SK-N-MC (cell line): ENCODE data around the gene TMEM140.

ENCODE experiments used
- EZH2 ChIP-seq: fragments of 200-600 bp; sonication (generic); IDR thresholded peaks from one replicate; pipeline ENCODE4 v1.6.1; 2017; ENCODE audit warnings: antibody characterized with exemption
- POLR2AphosphoS5 ChIP-seq: IDR thresholded peaks from 2 replicates; pipeline ENCODE4 v1.6.1; 2012; ENCODE audit warnings: mild to moderate bottlenecking, low read depth, low read length, borderline replicate concordance

DNA sequence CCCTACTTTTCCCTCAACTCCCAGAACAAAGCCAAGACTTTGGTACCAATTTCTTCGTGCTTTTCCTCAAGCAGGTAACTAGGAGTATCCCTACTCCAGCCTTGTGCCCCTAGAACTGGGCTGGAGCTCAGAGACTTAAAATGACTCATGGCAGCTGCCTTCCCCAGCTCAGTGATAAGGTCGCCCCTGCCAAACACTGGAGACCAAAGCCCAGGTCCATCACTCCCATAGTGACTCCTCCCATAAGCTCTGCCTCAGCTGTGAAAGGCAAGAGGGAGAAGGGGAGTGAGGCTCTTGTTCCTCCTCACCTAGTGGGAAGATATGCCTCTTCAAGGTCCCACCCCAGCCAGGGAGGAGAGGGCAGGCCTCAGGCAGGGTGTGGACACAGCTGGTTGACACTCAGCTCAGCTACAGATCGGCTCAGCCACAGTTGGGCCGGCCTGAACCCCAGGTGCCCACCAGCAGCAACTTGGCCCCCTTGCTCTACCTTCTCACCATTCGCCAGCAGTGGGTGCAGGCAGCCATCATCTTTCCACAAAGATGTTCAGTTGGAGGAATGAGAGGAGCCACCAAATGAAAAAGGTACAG, 36.5 kb downstream of the TMEM140 start:
- TF ChIP-seq POLR2AphosphoS5 (no peak), EZH2 (no peak)
